Hepatocyte (in vitro differentiated cells): Measurements from ENCODE around the gene SLC6A17.

Experiments
- EZH2 ChIP-seq: fragments of 200-600 bp; sonication (generic); IDR thresholded peaks from 2 replicates; pipeline ENCODE4 v1.6.1; 2016; ENCODE audit warnings: antibody characterized with exemption, mild to moderate bottlenecking, borderline replicate concordance
- EZH2phosphoT487 ChIP-seq: fragments of 200-600 bp; sonication (generic); IDR thresholded peaks from one replicate; pipeline ENCODE4 v1.6.1; 2018; ENCODE audit warnings: antibody characterized with exemption, mild to moderate bottlenecking, low read depth, moderate library complexity; ENCODE audit not compliant: unreplicated experiment, severe bottlenecking
- TF ChIP-seq, protein P1 (sequence below): fragments of 200-600 bp; sonication (generic); IDR thresholded peaks from 2 replicates; pipeline ENCODE4 v1.5.1; 2016; ENCODE audit warnings: antibody characterized with exemption, mild to moderate bottlenecking; ENCODE audit not compliant: poor library complexity

DNA sequence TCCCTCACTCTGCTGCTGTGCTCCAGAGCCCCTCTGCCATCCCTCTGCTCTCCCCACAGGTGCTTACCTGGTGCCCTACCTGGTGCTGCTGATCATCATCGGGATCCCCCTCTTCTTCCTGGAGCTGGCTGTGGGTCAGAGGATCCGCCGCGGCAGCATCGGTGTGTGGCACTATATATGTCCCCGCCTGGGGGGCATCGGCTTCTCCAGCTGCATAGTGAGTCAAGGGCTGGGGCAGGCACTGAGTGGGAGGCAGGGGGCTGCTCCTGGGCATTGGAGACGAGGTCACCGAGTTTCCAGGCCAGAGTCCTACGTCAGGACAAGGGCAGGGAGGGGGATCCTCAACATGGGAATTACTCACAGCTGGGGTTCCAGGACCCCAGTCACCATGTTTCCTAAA, 21.7 kb downstream of the SLC6A17 start:
- TF ChIP-seq, protein P1, sequence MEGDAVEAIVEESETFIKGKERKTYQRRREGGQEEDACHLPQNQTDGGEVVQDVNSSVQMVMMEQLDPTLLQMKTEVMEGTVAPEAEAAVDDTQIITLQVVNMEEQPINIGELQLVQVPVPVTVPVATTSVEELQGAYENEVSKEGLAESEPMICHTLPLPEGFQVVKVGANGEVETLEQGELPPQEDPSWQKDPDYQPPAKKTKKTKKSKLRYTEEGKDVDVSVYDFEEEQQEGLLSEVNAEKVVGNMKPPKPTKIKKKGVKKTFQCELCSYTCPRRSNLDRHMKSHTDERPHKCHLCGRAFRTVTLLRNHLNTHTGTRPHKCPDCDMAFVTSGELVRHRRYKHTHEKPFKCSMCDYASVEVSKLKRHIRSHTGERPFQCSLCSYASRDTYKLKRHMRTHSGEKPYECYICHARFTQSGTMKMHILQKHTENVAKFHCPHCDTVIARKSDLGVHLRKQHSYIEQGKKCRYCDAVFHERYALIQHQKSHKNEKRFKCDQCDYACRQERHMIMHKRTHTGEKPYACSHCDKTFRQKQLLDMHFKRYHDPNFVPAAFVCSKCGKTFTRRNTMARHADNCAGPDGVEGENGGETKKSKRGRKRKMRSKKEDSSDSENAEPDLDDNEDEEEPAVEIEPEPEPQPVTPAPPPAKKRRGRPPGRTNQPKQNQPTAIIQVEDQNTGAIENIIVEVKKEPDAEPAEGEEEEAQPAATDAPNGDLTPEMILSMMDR: no peak
- TF ChIP-seq EZH2phosphoT487: no peak
- no peak for TF ChIP-seq EZH2
